Panc1 (cell line): Measurements from ENCODE around the gene KRTAP5-11. TPM values are rescaled to one million over a fixed set of nuclear protein-coding genes. Genes with fewer than 3 reads are reported as not detected.

Experiments used
- ATAC-seq: fragments of 200-7000 bp; cut with Tn5 transposase; 2 replicates; pipeline ENCODE4 v1.9.1; 2020; ENCODE audit warnings: mild to moderate bottlenecking, moderate library complexity
- BruUV-seq: library from RNA; stranded (reverse); fragments of 400-500 nt; replicated peaks from 2 replicates; lab custom pipeline; 2021; lab: Mats Ljungman, UMichigan
- CTCF ChIA-PET: fragments of 300-600 bp; sonication (Branson Sonifier 250); formaldehyde crosslinking; loops from one replicate; lab custom pipeline; 2022; ENCODE audit warnings: antibody characterized with exemption; lab: Charles Lee
- POLR2A ChIA-PET: fragments of 300-600 bp; sonication (Branson Sonifier 250); formaldehyde crosslinking; loops from one replicate; lab custom pipeline; 2022; ENCODE audit warnings: antibody characterized with exemption; lab: Charles Lee
- DNase-seq: peaks from one replicate; pipeline ENCODE4 v3.0.0-alpha.2; 2010; ENCODE audit warnings: low read depth, low spot score
- H3K27ac ChIP-seq: 2 replicates; pipeline ENCODE4 v1.5.1; 2011; ENCODE audit warnings: mild to moderate bottlenecking, low read length, inconsistent platforms
- H3K27me3 ChIP-seq: fragments of 200-500 bp; sonication (Bioruptor generic); 2 replicates; pipeline ENCODE4 v1.6.0; 2014; ENCODE audit warnings: low read length, inconsistent platforms; ENCODE audit not compliant: control insufficient read depth, insufficient read depth
- H3K36me3 ChIP-seq: fragments of 200-500 bp; sonication (Bioruptor generic); 2 replicates; pipeline ENCODE4 v1.5.1; 2014; ENCODE audit warnings: inconsistent platforms, mild to moderate bottlenecking, low read length, moderate library complexity; ENCODE audit not compliant: control insufficient read depth, insufficient read depth
- H3K4me1 ChIP-seq: 2 replicates; pipeline ENCODE4 v1.5.1; 2011; ENCODE audit warnings: inconsistent platforms, mild to moderate bottlenecking, low read length, moderate library complexity; ENCODE audit not compliant: control insufficient read depth, insufficient read depth
- H3K4me3 ChIP-seq, 2 experiments: 2 replicates each; pipeline ENCODE4 v1.5.1; 2011 to 2012; ENCODE audit warnings: low read depth in 2 of 2, low read length in 2 of 2, mild to moderate bottlenecking in 2 of 2, inconsistent platforms in 1 of 2, moderate library complexity in 1 of 2
- H3K9me3 ChIP-seq: fragments of 200-500 bp; sonication (Bioruptor generic); 2 replicates; pipeline ENCODE4 v1.5.1; 2014; ENCODE audit warnings: low read depth, mild to moderate bottlenecking, inconsistent platforms, low read length, moderate library complexity; ENCODE audit not compliant: control insufficient read depth, insufficient read depth
- POLR2AphosphoS5 ChIP-seq: IDR thresholded peaks from 2 replicates; pipeline ENCODE4 v1.6.1; 2012; ENCODE audit warnings: mild to moderate bottlenecking, low read depth, low read length, moderate library complexity
- SIN3A ChIP-seq: IDR thresholded peaks from 2 replicates; pipeline ENCODE4 v1.6.1; 2012; ENCODE audit warnings: low read depth, mild to moderate bottlenecking, low read length, moderate library complexity, borderline replicate concordance; ENCODE audit not compliant: insufficient read depth
- TCF7L2 ChIP-seq: IDR thresholded peaks from 2 replicates; pipeline ENCODE4 v1.6.1; 2011; ENCODE audit warnings: mild to moderate bottlenecking, low read depth, low read length, inconsistent platforms
- in situ Hi-C: cut with HindIII; loops from 2 replicates; pipeline ENCODE4 v1.10.0; 2016; ENCODE audit warnings: low sequenced_read_pairs, low pct_unique_long_range_greater_than_20kb
- intact Hi-C: fragments of 100-400 bp; cut with micrococcal nuclease; formaldehyde crosslinking; loops from one replicate; pipeline ENCODE4 v1.10.0; 2022; ENCODE audit not compliant: unreplicated experiment
- total RNA-seq: library from RNA; stranded (reverse); gene quantifications from one replicate; pipeline ENCODE4 v1.2.1, GENCODE V29; 2021; ENCODE audit not compliant: unreplicated experiment
- TF ChIP-seq, protein P1 (sequence below), 2 experiments: IDR thresholded peaks; 2 replicates each; pipeline ENCODE4 v1.6.1; 2011 to 2012; ENCODE audit warnings: low read depth in 2 of 2, control low read depth in 1 of 2, low read length in 1 of 2, mild to moderate bottlenecking in 1 of 2, moderate library complexity in 1 of 2; ENCODE audit not compliant: insufficient read depth in 1 of 2
- TF ChIP-seq, protein P2 (sequence below): fragments of 450-650 bp; IDR thresholded peaks from 2 replicates; pipeline ENCODE4 v1.5.1; 2017; ENCODE audit warnings: mild to moderate bottlenecking

Gene KRTAP5-11
- total RNA-seq, 1 experiment from 2014 or later = not detected

DNA sequence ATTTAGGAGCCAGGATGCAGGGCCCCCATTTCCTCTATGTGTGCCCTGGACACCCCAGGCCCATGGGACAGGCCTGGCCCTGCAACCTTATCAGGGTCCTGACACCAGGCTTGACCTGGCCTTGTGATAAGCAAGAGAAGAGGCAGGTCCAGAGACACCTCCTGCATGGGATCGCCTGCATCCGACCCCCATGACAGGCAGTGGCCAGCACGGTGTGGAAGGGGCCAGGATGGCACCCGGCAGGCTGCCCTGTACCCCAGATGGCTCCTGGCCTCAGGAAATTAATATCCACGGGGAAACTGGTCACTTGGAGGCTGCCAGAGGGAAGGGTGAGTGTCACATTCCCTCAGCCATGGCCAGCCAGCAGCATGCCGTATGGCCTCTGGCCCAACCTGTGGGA, 27.7 kb downstream of the KRTAP5-11 start:
- BruUV-seq = no TSS peak
- TF ChIP-seq, protein P1, sequence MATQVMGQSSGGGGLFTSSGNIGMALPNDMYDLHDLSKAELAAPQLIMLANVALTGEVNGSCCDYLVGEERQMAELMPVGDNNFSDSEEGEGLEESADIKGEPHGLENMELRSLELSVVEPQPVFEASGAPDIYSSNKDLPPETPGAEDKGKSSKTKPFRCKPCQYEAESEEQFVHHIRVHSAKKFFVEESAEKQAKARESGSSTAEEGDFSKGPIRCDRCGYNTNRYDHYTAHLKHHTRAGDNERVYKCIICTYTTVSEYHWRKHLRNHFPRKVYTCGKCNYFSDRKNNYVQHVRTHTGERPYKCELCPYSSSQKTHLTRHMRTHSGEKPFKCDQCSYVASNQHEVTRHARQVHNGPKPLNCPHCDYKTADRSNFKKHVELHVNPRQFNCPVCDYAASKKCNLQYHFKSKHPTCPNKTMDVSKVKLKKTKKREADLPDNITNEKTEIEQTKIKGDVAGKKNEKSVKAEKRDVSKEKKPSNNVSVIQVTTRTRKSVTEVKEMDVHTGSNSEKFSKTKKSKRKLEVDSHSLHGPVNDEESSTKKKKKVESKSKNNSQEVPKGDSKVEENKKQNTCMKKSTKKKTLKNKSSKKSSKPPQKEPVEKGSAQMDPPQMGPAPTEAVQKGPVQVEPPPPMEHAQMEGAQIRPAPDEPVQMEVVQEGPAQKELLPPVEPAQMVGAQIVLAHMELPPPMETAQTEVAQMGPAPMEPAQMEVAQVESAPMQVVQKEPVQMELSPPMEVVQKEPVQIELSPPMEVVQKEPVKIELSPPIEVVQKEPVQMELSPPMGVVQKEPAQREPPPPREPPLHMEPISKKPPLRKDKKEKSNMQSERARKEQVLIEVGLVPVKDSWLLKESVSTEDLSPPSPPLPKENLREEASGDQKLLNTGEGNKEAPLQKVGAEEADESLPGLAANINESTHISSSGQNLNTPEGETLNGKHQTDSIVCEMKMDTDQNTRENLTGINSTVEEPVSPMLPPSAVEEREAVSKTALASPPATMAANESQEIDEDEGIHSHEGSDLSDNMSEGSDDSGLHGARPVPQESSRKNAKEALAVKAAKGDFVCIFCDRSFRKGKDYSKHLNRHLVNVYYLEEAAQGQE (IDR thresholded peaks at IDR 0.05; ENCODE audit: insufficient read depth in 1 of 2, low read depth in 2 of 2, low read length in 1 of 2) = no peak
- ChIA-PET POLR2A (no interaction called here), CTCF (no interaction called here)
- H3K4me1 ChIP-seq = no peaks in the 10 kb centered on the region
- H3K4me3 ChIP-seq = no peak overlapping the region
- peaks cover 7% of the 10 kb centered on the region; the same call in 1 of the 2 replicates for H3K27me3 ChIP-seq
- H3K36me3 ChIP-seq = no peaks in the 10 kb centered on the region
- no peaks in the 10 kb centered on the region for H3K9me3 ChIP-seq
- in situ Hi-C loops (no loop called here), intact Hi-C loops (no loop called here)
- H3K27ac ChIP-seq = no peak overlapping the region
- ATAC-seq = no peak
- DNase-seq = no peak

DNA sequence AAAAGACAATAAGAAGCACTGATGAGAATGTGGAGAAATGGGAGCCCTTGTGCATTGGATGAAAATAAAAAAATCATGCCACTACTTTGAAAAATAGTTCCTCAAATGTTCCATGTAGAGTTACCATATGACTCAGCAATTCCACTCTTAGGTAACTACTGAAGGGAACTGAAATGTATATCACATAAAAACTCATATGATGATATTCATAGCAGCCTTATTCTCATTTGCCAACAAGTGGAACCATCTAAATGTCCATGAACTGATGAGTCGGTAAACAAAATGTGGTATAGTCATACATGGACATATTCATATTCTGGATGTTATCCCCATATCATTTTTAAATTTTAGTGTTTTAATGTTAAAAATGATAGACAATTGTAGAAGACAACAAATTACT, 31.0 kb downstream of the KRTAP5-11 start:
- no peaks in the 10 kb centered on the region for H3K36me3 ChIP-seq
- peaks cover 7% of the 10 kb centered on the region; the same call in 1 of the 2 replicates for H3K27me3 ChIP-seq
- no peak overlapping the region for H3K27ac ChIP-seq
- no TSS peak for BruUV-seq
- no peak for DNase-seq
- no peaks in the 10 kb centered on the region for H3K4me1 ChIP-seq
- no peaks in the 10 kb centered on the region for H3K9me3 ChIP-seq
- ATAC-seq = no peak
- TF ChIP-seq, protein P1 (IDR thresholded peaks at IDR 0.05; ENCODE audit: insufficient read depth in 1 of 2, low read depth in 2 of 2, low read length in 1 of 2) = no peak
- TF ChIP-seq SIN3A = no peak
- TF ChIP-seq, protein P2, sequence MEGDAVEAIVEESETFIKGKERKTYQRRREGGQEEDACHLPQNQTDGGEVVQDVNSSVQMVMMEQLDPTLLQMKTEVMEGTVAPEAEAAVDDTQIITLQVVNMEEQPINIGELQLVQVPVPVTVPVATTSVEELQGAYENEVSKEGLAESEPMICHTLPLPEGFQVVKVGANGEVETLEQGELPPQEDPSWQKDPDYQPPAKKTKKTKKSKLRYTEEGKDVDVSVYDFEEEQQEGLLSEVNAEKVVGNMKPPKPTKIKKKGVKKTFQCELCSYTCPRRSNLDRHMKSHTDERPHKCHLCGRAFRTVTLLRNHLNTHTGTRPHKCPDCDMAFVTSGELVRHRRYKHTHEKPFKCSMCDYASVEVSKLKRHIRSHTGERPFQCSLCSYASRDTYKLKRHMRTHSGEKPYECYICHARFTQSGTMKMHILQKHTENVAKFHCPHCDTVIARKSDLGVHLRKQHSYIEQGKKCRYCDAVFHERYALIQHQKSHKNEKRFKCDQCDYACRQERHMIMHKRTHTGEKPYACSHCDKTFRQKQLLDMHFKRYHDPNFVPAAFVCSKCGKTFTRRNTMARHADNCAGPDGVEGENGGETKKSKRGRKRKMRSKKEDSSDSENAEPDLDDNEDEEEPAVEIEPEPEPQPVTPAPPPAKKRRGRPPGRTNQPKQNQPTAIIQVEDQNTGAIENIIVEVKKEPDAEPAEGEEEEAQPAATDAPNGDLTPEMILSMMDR = no peak
- TF ChIP-seq TCF7L2 = no peak
- TF ChIP-seq POLR2AphosphoS5 = no peak
- CTCF ChIA-PET = no interaction called here
- H3K4me3 ChIP-seq = no peak overlapping the region
- POLR2A ChIA-PET = no interaction called here
- intact Hi-C loops (no loop called here), in situ Hi-C loops (no loop called here)
